Astrocyte (in vitro differentiated cells and primary cell): ENCODE measurements around the gene KIF24.

ENCODE experiments used
- CTCF ChIP-seq: IDR thresholded peaks from 2 replicates; pipeline ENCODE4 v1.5.1; 2011; ENCODE audit warnings: low read depth, mild to moderate bottlenecking, inconsistent platforms, low read length, moderate library complexity; ENCODE audit not compliant: insufficient read depth
- EZH2 ChIP-seq: IDR thresholded peaks from 2 replicates; pipeline ENCODE4 v1.6.1; 2012; ENCODE audit warnings: mild to moderate bottlenecking, low read length, inconsistent platforms; ENCODE audit not compliant: insufficient read depth

DNA sequence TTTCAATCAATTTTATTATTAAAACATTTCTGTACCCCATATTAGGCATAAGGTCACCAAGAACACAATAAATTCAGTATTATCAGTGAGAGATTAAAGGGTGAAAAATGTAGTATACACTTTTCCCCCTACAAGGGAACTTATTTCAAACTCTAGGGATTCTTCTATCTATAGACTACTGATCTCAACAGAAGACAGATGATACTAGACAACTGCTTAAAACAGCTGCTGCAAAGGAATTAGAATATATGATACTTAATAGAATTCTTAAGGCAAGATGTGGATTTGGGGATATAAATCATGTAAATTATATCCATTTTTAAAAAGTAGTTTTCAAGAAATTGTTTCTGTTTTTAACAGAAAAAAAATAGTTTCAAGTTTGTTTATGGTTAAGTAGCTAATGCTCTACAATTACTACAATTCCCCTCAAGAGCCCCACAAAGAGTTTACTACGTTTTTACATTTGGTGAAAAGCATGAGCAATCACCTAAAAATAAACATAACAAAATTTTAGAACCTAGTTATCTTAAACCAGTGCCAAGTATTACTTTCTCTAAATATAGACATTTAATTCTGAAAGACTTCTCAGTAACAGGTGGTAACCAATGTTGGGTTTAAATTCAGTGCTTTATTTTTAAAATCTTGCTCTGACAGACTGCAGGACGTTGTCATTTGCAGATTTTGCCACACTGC lies 6.0 kb downstream of the KIF24 start:
- no peak for TF ChIP-seq CTCF
- no peak for TF ChIP-seq EZH2
